Trophoblast cell (in vitro differentiated cells and primary cell): ENCODE measurements around the gene TTPAL.

ENCODE experiments used
- DNase-seq, 2 donors: peaks; one replicate each; pipeline ENCODE4 v3.0.0-alpha.2; 2016
- H2AFZ ChIP-seq: 2 replicates; pipeline ENCODE4 v1.6.1; 2013; ENCODE audit warnings: low read length, moderate library complexity, mild to moderate bottlenecking; ENCODE audit not compliant: insufficient read depth, poor library complexity
- H2AK5ac ChIP-seq: 2 replicates; pipeline ENCODE4 v1.6.1; 2013; ENCODE audit warnings: mild to moderate bottlenecking, low read length
- H2BK120ac ChIP-seq: 2 replicates; pipeline ENCODE4 v1.6.1; 2013; ENCODE audit warnings: low read length, mild to moderate bottlenecking, moderate library complexity; ENCODE audit not compliant: insufficient read depth, poor library complexity
- H2BK12ac ChIP-seq: 2 replicates; pipeline ENCODE4 v1.6.1; 2013; ENCODE audit warnings: mild to moderate bottlenecking, low read length, moderate library complexity
- H2BK5ac ChIP-seq: 2 replicates; pipeline ENCODE4 v1.6.1; 2013; ENCODE audit warnings: low read length, low read depth, moderate library complexity, mild to moderate bottlenecking; ENCODE audit not compliant: poor library complexity
- H3K14ac ChIP-seq: 2 replicates; pipeline ENCODE4 v1.6.1; 2013; ENCODE audit warnings: mild to moderate bottlenecking, low read length
- H3K18ac ChIP-seq: 2 replicates; pipeline ENCODE4 v1.6.1; 2013; ENCODE audit warnings: mild to moderate bottlenecking, low read length
- H3K23ac ChIP-seq: 2 replicates; pipeline ENCODE4 v1.6.1; 2013; ENCODE audit warnings: low read length
- H3K27ac ChIP-seq: 2 replicates; pipeline ENCODE4 v1.5.1; 2013; ENCODE audit warnings: low read depth, mild to moderate bottlenecking, inconsistent platforms, low read length, moderate library complexity
- H3K27me3 ChIP-seq: 2 replicates; pipeline ENCODE4 v1.6.1; 2013; ENCODE audit warnings: inconsistent platforms, mild to moderate bottlenecking, low read length, moderate library complexity; ENCODE audit not compliant: insufficient read depth
- H3K36me3 ChIP-seq, 2 experiments: 1 replicate in 1 of 2; 2 replicates in 1 of 2; pipeline ENCODE4 v1.6.1; 2013; ENCODE audit warnings: low read length in 2 of 2, mild to moderate bottlenecking in 2 of 2, moderate library complexity in 1 of 2; ENCODE audit not compliant: insufficient read depth in 2 of 2, control insufficient read depth in 1 of 2
- H3K4ac ChIP-seq: 2 replicates; pipeline ENCODE4 v1.6.1; 2013; ENCODE audit warnings: low read depth, mild to moderate bottlenecking, low read length, moderate library complexity
- H3K4me1 ChIP-seq, 2 experiments: 1 replicate in 1 of 2; 2 replicates in 1 of 2; pipeline ENCODE4 v1.6.1; 2013; ENCODE audit warnings: low read length in 2 of 2, mild to moderate bottlenecking in 2 of 2, moderate library complexity in 1 of 2; ENCODE audit not compliant: insufficient read depth in 2 of 2, control insufficient read depth in 1 of 2
- H3K4me2 ChIP-seq: 2 replicates; pipeline ENCODE4 v1.6.1; 2013; ENCODE audit warnings: inconsistent platforms, mild to moderate bottlenecking, low read length, moderate library complexity
- H3K4me3 ChIP-seq: 2 replicates; pipeline ENCODE4 v1.5.1; 2013; ENCODE audit warnings: mild to moderate bottlenecking, low read depth, low read length, inconsistent platforms
- H3K79me1 ChIP-seq: one replicate; pipeline ENCODE4 v1.6.1; 2013; ENCODE audit warnings: low read length
- H3K79me2 ChIP-seq: 2 replicates; pipeline ENCODE4 v1.6.1; 2013; ENCODE audit warnings: low read length, mild to moderate bottlenecking; ENCODE audit not compliant: control insufficient read depth, insufficient read depth, poor library complexity
- H3K9ac ChIP-seq: 2 replicates; pipeline ENCODE4 v1.6.1; 2013; ENCODE audit warnings: mild to moderate bottlenecking, low read length
- H3K9me3 ChIP-seq: 2 replicates; pipeline ENCODE4 v1.6.1; 2013; ENCODE audit warnings: low read depth, mild to moderate bottlenecking, control low read depth, inconsistent platforms, low read length; ENCODE audit not compliant: insufficient read depth
- H4K12ac ChIP-seq: 2 replicates; pipeline ENCODE4 v1.6.1; 2013; ENCODE audit warnings: low read depth, mild to moderate bottlenecking, low read length, moderate library complexity
- H4K8ac ChIP-seq: 2 replicates; pipeline ENCODE4 v1.6.1; 2013; ENCODE audit warnings: low read depth, mild to moderate bottlenecking, low read length, moderate library complexity
- H4K91ac ChIP-seq: one replicate; pipeline ENCODE4 v1.6.1; 2013; ENCODE audit warnings: low read depth, mild to moderate bottlenecking, low read length, moderate library complexity
- WGBS: extraction: QIAGEN DNeasy Blood & Tissue Kit; methylation state at CpG from one replicate; pipeline ENCODE4 v1.1.7; 2013; ENCODE audit warnings: missing lambda C conversion rate; ENCODE audit not compliant: insufficient read length, insufficient coverage; ENCODE audit errors: extremely low coverage; 5-methylcytosine and 5-hydroxymethylcytosine counted together

The TTPAL gene

GRCh38 chr20:44495802-44496481 is 20.3 kb downstream of the TTPAL start:
- WGBS: no CpG with 5 or more reads among the region's 3 CpGs

GRCh38 chr20:44496976-44497375 is 21.3 kb downstream of the TTPAL start:
- Histone ChIP-seq H3K14ac (no peak overlapping the region), H2BK5ac (no peak overlapping the region), H3K36me3 (peaks cover 14 to 36% of the 10 kb centered on the region in 2 experiments), H4K91ac (no peak overlapping the region), H4K12ac (no peak overlapping the region), H3K9ac (no peak overlapping the region), H3K18ac (no peak overlapping the region), H3K4me2 (no peak overlapping the region), H2AK5ac (no peak overlapping the region), H3K27me3 (no peaks in the 10 kb centered on the region), H3K4ac (no peak overlapping the region), H3K4me3 (no peak overlapping the region), H3K27ac (no peak overlapping the region), H3K23ac (no peak overlapping the region), H3K9me3 (no peaks in the 10 kb centered on the region), H3K79me2 (no peaks in the 10 kb centered on the region), H4K8ac (no peak overlapping the region), H3K4me1 (peaks cover 2 to 6% of the 10 kb centered on the region in 2 experiments), H2AFZ (no peak overlapping the region), H3K79me1 (no peaks in the 10 kb centered on the region), H2BK120ac (no peak overlapping the region), H2BK12ac (no peak overlapping the region)
- no CpG with 5 or more reads among the region's 3 CpGs for WGBS
- DNase-seq: peak; percentile 77 to 81

More at GRCh38 chr20:44495802-44496481, 20.3 kb downstream of the TTPAL start:
- Histone ChIP-seq H2BK120ac (no peak overlapping the region), H4K91ac (no peak overlapping the region), H3K4me2 (no peak overlapping the region), H3K14ac (no peak overlapping the region), H3K79me1 (no peaks in the 10 kb centered on the region), H3K23ac (no peak overlapping the region), H3K9me3 (no peaks in the 10 kb centered on the region), H3K4ac (no peak overlapping the region), H3K79me2 (no peaks in the 10 kb centered on the region), H4K8ac (no peak overlapping the region), H3K36me3 (peaks cover 10 to 32% of the 10 kb centered on the region in 2 experiments), H4K12ac (no peak overlapping the region), H3K9ac (no peak overlapping the region), H3K4me3 (no peak overlapping the region), H2AK5ac (no peak overlapping the region), H2AFZ (no peak overlapping the region), H3K27me3 (no peaks in the 10 kb centered on the region), H3K4me1 (peaks cover 2 to 6% of the 10 kb centered on the region in 2 experiments), H3K18ac (no peak overlapping the region), H3K27ac (no peak overlapping the region), H2BK5ac (no peak overlapping the region), H2BK12ac (no peak overlapping the region)
- peak; percentile 51 to 64 for DNase-seq

- Histone ChIP-seq H4K12ac (no peak overlapping the region), H3K4ac (no peak overlapping the region), H2BK5ac (no peak overlapping the region), H3K36me3 (peaks cover 19 to 39% of the 10 kb centered on the region in 2 experiments), H3K79me1 (no peaks in the 10 kb centered on the region), H2AK5ac (no peak overlapping the region), H4K91ac (no peak overlapping the region), H2BK120ac (no peak overlapping the region), H3K4me2 (no peak overlapping the region), H3K27me3 (no peaks in the 10 kb centered on the region), H3K4me3 (no peak overlapping the region), H3K23ac (no peak overlapping the region), H3K9ac (no peak overlapping the region), H3K79me2 (no peaks in the 10 kb centered on the region), H3K14ac (no peak overlapping the region), H2BK12ac (no peak overlapping the region), H4K8ac (no peak overlapping the region), H3K18ac (no peak overlapping the region), H3K9me3 (no peaks in the 10 kb centered on the region), H3K4me1 (peaks cover 2 to 4% of the 10 kb centered on the region in 2 experiments), H2AFZ (no peak overlapping the region), H3K27ac (no peak overlapping the region)
- no peak for DNase-seq
- WGBS: no CpG with 5 or more reads among the region's 3 CpGs
These were observed 22.1 kb downstream of the TTPAL start for GRCh38 chr20:44497761-44498160.

- Histone ChIP-seq H4K91ac (no peak overlapping the region), H3K14ac (no peak overlapping the region), H3K27me3 (no peaks in the 10 kb centered on the region), H3K9me3 (no peaks in the 10 kb centered on the region), H3K4me2 (no peak overlapping the region), H3K23ac (no peak overlapping the region), H3K4me1 (peaks cover 2 to 4% of the 10 kb centered on the region in 2 experiments), H4K12ac (no peak overlapping the region), H2BK12ac (no peak overlapping the region), H2AFZ (no peak overlapping the region), H3K79me2 (no peaks in the 10 kb centered on the region), H3K79me1 (no peaks in the 10 kb centered on the region), H4K8ac (no peak overlapping the region), H3K4ac (no peak overlapping the region), H2BK5ac (no peak overlapping the region), H2AK5ac (no peak overlapping the region), H3K9ac (no peak overlapping the region), H3K18ac (no peak overlapping the region), H3K27ac (no peak overlapping the region), H3K4me3 (no peak overlapping the region), H3K36me3 (peaks cover 21 to 37% of the 10 kb centered on the region in 2 experiments), H2BK120ac (no peak overlapping the region)
- no peak for DNase-seq
- no CpG with 5 or more reads among the region's 3 CpGs for WGBS
These were observed 24.5 kb downstream of the TTPAL start for GRCh38 chr20:44500221-44500620.
